Thyroid gland (tissue), 4 donors: ENCODE results near the gene TCP1. TPM values are rescaled to one million over a fixed set of nuclear protein-coding genes. Genes with fewer than 3 reads are reported as not detected.
A peak's percentile ranks its signal among the peaks of the same experiment; 100 is the strongest.

ENCODE experiments used
- DNase-seq, 2 donors: peaks; one replicate each; pipeline ENCODE4 v3.0.0-alpha.2; 2019
- H3K27ac ChIP-seq, 3 donors: fragments of 200-600 bp; sonication (generic); 1 replicate in 2 of 3; 2 replicates in 1 of 3; pipeline ENCODE4 v1.5.1; 2016 to 2019; ENCODE audit warnings: mild to moderate bottlenecking in 1 of 3, moderate library complexity in 1 of 3
- H3K27me3 ChIP-seq: fragments of 200-600 bp; sonication (generic); one replicate; pipeline ENCODE4 v1.5.1; 2019
- H3K36me3 ChIP-seq, 2 donors: fragments of 200-600 bp; sonication (generic); one replicate each; pipeline ENCODE4 v1.5.1; 2016 to 2019
- H3K4me1 ChIP-seq, 2 donors: fragments of 200-600 bp; sonication (generic); one replicate each; pipeline ENCODE4 v1.5.1; 2017 to 2019
- H3K4me3 ChIP-seq, 3 donors: fragments of 200-600 bp; sonication (generic); replicated peaks in 1 of 3; 1 replicate in 2 of 3; 2 replicates in 1 of 3; pipeline ENCODE4 v1.5.1; 2016; ENCODE audit warnings: mild to moderate bottlenecking in 1 of 3
- H3K9me3 ChIP-seq: fragments of 200-600 bp; sonication (generic); one replicate; pipeline ENCODE4 v1.5.1; 2017
- POLR2A ChIP-seq, 2 donors: fragments of 450-650 bp; IDR thresholded peaks; one replicate each; pipeline ENCODE4 v1.6.1; 2017; ENCODE audit warnings: antibody characterized with exemption in 2 of 2, mild to moderate bottlenecking in 2 of 2, moderate library complexity in 1 of 2
- WGBS, 2 donors: methylation state at CpG; one replicate each; pipeline ENCODE4 v1.1.5; 2017; 5-methylcytosine and 5-hydroxymethylcytosine counted together
- intact Hi-C: fragments of 100-400 bp; cut with DNase I; formaldehyde crosslinking; loops from one replicate; pipeline ENCODE4 v1.15.1; 2023
- total RNA-seq, 4 donors: library from RNA; depleted of rRNA; stranded (reverse); fragments of >200 nt; gene quantifications; one replicate each; pipeline ENCODE4 v1.2.3, GENCODE V29; 2016
- TF ChIP-seq, protein P1 (sequence below), 6 experiments: fragments of 200-600 bp in 3 of 6; fragments of 450-650 bp in 3 of 6; sonication (generic) in 3 of 6; IDR thresholded peaks; one replicate each; pipeline ENCODE4 v1.5.1; 2016 to 2019; ENCODE audit warnings: antibody characterized with exemption in 6 of 6, mild to moderate bottlenecking in 2 of 6, inconsistent platforms in 1 of 6, moderate library complexity in 1 of 6

Gene TCP1
- total RNA-seq, 4 donors from 2014 or later = 93.4 to 139 (median 124) TPM

DNA sequence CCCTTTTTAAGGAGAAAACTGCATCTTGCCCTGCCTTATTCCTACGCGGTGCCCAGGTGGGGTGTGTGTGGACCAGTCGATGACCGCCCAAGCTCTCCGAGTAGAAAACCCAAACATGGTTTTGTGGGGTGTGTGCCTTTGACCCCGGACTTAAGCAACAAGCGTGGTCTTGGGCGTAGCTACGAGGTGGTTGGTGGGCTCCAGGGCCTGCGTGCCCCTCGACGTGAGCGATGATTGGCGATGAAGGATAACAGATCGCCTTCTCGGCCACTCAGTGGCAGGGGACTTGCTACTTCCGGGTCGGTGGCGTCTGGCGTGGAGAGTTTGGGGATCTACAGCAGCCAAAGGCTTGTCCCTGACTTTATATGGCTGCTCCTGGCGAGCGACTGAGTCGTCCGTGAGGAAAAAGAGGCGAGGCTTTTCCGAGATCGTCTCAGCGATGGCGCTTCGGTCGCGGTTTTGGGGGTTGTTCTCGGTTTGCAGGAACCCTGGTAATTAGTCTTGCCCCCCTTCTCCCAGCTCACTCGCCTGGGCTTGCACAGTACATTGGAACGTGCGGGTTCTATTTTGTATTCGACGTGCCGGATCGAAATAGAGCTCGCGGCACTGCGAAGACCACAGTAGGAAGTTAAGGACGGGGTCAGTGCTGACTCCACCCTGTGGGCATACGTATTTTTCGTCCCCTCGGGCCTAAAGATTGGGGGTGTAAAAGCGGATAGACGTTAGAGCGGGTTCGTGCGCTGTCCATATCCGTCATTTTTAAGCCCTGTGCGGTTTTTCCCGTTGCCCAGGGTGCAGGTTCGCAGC lies 950 bp upstream of the TCP1 start, which contains the start of gene MRPL18:
Gene MRPL18, plus strand, starts transcription at position 319 of the 807 bp plus-strand sequence. Its CDS starts 121 bp downstream, at position 440.
- Histone ChIP-seq H3K4me3 (peak within 1 kb of the TSS; percentile 64 to 81 (median 78)), H3K4me1 (peaks cover 24 to 27% of the 10 kb centered on the region in 2 donors), H3K9me3 (no peaks in the 10 kb centered on the region), H3K36me3 (peaks cover 17 to 29% of the 10 kb centered on the region in 2 donors), H3K27me3 (no peaks in the 10 kb centered on the region), H3K27ac (peak within 1 kb of the TSS; percentile 86 to 99 (median 99))
- peak; percentile 95 to 96 for DNase-seq
- peak in 1 of 2 donors; percentile 76 for TF ChIP-seq POLR2A (IDR thresholded peaks at IDR 0.05)
- TF ChIP-seq, protein P1, sequence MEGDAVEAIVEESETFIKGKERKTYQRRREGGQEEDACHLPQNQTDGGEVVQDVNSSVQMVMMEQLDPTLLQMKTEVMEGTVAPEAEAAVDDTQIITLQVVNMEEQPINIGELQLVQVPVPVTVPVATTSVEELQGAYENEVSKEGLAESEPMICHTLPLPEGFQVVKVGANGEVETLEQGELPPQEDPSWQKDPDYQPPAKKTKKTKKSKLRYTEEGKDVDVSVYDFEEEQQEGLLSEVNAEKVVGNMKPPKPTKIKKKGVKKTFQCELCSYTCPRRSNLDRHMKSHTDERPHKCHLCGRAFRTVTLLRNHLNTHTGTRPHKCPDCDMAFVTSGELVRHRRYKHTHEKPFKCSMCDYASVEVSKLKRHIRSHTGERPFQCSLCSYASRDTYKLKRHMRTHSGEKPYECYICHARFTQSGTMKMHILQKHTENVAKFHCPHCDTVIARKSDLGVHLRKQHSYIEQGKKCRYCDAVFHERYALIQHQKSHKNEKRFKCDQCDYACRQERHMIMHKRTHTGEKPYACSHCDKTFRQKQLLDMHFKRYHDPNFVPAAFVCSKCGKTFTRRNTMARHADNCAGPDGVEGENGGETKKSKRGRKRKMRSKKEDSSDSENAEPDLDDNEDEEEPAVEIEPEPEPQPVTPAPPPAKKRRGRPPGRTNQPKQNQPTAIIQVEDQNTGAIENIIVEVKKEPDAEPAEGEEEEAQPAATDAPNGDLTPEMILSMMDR (IDR thresholded peaks at IDR 0.05) = no peak
- WGBS, 2 donors = 0 to 1% methylated on average over 48 to 54 of the region's 56 CpGs
- intact Hi-C loops = no loop called here

- H3K4me3 ChIP-seq = peak overlapping the region; percentile 64 to 81 (median 77)
- H3K9me3 ChIP-seq = no peaks in the 10 kb centered on the region
- peak; percentile 55 to 56 for DNase-seq
- no peaks in the 10 kb centered on the region for H3K27me3 ChIP-seq
- WGBS, 2 donors = 0% methylated on average over 24 to 31 of the region's 60 CpGs
- H3K36me3 ChIP-seq = peaks cover 29 to 39% of the 10 kb centered on the region in 2 donors
- H3K27ac ChIP-seq = peak overlapping the region; percentile 52 to 99 (median 99)
- intact Hi-C loops = loop anchor here (5.0 to 10.0 kb wide), 2 partner anchors 64 to 97 kb away; partner anchors contain the start of genes SOD2 and WTAP
- H3K4me1 ChIP-seq = peaks cover 24 to 27% of the 10 kb centered on the region in 2 donors
- TF ChIP-seq POLR2A (IDR thresholded peaks at IDR 0.05) = no peak
- TF ChIP-seq, protein P1 (IDR thresholded peaks at IDR 0.05) = no peak
Observed at GRCh38 chr6:159788753-159789376, 537 bp downstream of the TCP1 start.

DNA sequence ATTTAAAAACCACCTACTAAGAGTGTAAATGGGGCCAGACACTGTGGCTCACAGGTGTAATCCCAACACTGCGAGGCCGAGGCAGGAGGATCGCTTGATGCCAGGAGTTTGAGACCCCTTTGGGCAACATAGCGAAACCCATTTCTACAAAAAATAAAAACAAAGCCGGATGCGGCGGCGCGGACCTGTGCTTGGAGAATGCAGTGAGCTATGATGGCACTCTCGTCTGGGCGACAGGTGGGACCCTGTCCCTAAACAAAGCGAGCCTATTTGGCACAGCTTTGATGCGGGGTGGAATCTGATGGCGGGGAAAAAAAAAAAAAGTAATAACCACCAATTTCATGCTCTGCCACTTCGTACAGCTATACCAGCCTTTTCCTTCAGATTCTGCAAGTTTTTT lies 1.1 kb downstream of the TCP1 start:
- DNase-seq = peak in 1 of 2 donors; percentile 5
- intact Hi-C loops = loop anchor here (5.0 to 10.0 kb wide), 2 partner anchors 63 to 96 kb away; partner anchors contain the start of genes SOD2 and WTAP
- Histone ChIP-seq H3K27me3 (no peaks in the 10 kb centered on the region), H3K9me3 (no peaks in the 10 kb centered on the region), H3K27ac (peak overlapping the region in 2 of 3 donors; percentile 99), H3K4me1 (peaks cover 24 to 27% of the 10 kb centered on the region in 2 donors), H3K4me3 (peak overlapping the region in 2 of 3 donors; percentile 64 to 81), H3K36me3 (peaks cover 34 to 44% of the 10 kb centered on the region in 2 donors)
- no peak for TF ChIP-seq POLR2A (IDR thresholded peaks at IDR 0.05)
- TF ChIP-seq, protein P1 (IDR thresholded peaks at IDR 0.05) = no peak
- WGBS, 2 donors = 36 to 45% methylated on average over 15 of the region's 15 CpGs

GRCh38 chr6:159778542-159779103 lies 10.8 kb downstream of the TCP1 start:
- H3K27me3 ChIP-seq = no peaks in the 10 kb centered on the region
- H3K4me1 ChIP-seq = no peaks in the 10 kb centered on the region
- DNase-seq = no peak
- TF ChIP-seq POLR2A (IDR thresholded peaks at IDR 0.05) = no peak
- TF ChIP-seq, protein P1 (IDR thresholded peaks at IDR 0.05) = no peak
- H3K4me3 ChIP-seq = no peak overlapping the region
- peaks cover 61 to 62% of the 10 kb centered on the region in 2 donors for H3K36me3 ChIP-seq
- no peaks in the 10 kb centered on the region for H3K9me3 ChIP-seq
- WGBS, 2 donors = 80 to 82% methylated on average over 3 of the region's 3 CpGs
- intact Hi-C loops = no loop called here
- no peak overlapping the region for H3K27ac ChIP-seq
